Subcutaneous adipose tissue (tissue), 4 donors: ENCODE results near the gene IGF1. TPM values are rescaled to one million over a fixed set of nuclear protein-coding genes. Genes with fewer than 3 reads are reported as not detected.

Experiments used
- total RNA-seq, 4 donors: library from RNA; depleted of rRNA; stranded (reverse); fragments of >200 nt; gene quantifications; one replicate each; pipeline ENCODE4 v1.1.0, GENCODE V29; 2016
- TF ChIP-seq, protein P1 (sequence below): fragments of 450-650 bp; IDR thresholded peaks from one replicate; pipeline ENCODE4 v1.5.1; 2016; ENCODE audit warnings: low read depth, mild to moderate bottlenecking, control low read depth, antibody characterized with exemption, moderate library complexity

Gene IGF1
- total RNA-seq, 4 donors from 2014 or later = 60.3 to 354 (median 140) TPM

DNA sequence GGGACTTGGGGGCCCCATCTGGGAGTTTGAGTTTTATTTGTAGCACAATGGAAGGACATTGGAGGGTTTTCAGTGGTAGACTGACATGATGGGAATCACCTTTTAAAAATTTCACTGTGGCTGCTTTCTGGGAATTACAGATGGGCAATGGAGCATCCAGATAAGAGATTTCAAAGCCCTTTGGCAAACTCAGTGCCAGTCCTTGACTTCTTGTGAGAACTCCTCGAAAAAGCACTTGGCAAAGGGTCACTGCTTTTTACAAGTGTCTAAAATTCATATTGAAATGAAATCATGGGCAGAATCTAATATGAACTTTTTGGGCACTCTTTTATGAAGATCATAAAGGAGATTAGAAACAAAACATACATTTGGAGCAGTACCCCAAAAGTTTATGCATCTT is 34.3 kb upstream of the IGF1 start:
- TF ChIP-seq, protein P1, sequence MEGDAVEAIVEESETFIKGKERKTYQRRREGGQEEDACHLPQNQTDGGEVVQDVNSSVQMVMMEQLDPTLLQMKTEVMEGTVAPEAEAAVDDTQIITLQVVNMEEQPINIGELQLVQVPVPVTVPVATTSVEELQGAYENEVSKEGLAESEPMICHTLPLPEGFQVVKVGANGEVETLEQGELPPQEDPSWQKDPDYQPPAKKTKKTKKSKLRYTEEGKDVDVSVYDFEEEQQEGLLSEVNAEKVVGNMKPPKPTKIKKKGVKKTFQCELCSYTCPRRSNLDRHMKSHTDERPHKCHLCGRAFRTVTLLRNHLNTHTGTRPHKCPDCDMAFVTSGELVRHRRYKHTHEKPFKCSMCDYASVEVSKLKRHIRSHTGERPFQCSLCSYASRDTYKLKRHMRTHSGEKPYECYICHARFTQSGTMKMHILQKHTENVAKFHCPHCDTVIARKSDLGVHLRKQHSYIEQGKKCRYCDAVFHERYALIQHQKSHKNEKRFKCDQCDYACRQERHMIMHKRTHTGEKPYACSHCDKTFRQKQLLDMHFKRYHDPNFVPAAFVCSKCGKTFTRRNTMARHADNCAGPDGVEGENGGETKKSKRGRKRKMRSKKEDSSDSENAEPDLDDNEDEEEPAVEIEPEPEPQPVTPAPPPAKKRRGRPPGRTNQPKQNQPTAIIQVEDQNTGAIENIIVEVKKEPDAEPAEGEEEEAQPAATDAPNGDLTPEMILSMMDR = no peak

- TF ChIP-seq, protein P1 = no peak
These were observed 33.4 kb upstream of the IGF1 start for GRCh38 chr12:102513739-102514138.

DNA sequence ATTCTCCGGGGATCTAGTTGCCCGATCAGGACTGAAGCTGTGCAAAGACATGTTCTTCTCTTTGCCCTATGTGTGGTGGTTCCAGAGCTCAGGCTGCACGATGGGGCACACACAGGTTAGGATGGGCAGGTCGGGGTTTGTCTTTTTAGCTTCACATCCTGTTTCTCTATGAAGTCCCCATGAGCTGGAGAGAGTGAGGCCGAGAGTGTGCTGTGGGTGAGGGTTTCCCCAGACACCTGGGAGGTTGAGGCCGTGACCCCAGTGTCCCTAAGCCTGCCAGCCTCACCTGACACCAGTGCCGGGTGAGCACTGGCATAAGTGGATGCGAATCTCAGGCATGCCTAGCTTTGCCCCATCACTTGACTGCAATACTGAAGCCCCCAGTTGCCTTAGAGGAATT is 32.9 kb upstream of the IGF1 start:
- TF ChIP-seq, protein P1 = no peak

GRCh38 chr12:102512523-102512922 is 32.2 kb upstream of the IGF1 start:
- TF ChIP-seq, protein P1 = no peak

DNA sequence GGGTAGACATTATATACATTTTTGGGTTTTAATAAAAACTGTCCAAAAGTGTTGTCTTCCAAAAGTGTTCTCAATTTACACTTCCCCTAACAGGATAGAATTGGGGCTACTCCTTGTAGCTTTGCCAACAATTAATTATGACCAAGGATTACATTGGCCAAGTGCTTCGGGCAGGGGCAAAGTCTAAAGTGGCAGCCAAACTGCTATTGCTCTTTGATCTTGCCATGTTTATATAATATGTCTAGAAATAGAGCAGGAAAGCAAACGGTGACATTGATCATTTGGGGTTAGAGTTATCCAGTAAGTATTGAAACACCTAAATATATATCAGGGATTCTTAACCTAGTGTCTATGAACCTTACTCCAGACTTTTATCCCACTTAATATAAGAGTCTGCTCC is 31.2 kb upstream of the IGF1 start:
- TF ChIP-seq, protein P1 = no peak

GRCh38 chr12:102510463-102510862 is 30.1 kb upstream of the IGF1 start:
- TF ChIP-seq, protein P1 = no peak

DNA sequence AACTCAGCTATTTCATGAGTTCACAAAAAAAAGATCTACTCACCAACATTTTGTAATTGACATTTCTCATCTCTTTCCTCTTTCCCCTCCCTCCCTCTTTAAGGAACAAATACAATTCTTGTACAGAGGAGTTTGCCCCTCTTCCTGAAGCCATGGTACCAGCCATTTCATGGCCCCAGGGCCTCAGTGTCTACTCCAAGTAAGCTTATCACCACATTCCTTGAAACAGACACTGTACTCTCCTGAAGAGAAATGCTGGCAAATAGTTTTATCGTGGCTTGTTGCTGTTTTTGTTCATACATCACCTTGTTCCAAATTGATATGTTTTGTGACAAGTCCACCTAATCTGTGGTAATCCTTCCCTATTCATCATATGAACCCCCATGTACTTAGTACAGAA is 29.7 kb upstream of the IGF1 start:
- TF ChIP-seq, protein P1 = no peak

DNA sequence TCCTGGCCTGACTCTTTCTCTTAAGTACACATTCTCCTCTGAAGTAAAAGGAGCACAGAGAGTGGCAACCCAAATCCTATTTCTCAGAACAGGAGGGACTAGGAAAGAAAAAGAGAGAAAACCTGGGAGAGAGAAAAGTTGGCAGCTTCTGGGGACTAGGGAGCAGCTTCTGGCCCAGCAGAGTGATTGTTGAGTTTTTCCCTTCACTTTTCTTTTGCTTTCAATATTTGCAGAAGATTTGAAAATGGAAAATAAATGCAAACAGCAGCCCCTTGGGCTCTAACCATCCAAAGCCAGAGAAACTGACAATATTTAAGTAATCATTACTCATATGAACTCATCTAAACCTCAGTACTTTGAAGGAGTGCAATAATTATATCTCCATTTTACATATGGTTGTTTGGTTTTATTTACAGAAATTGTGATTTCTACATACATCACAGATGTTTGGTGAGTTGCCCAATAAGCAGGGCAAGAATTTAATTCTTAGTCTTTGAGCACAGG is 28.8 kb upstream of the IGF1 start:
- TF ChIP-seq, protein P1 = no peak
